HG02588 (cell line): ENCODE measurements around the gene GALK2.

ENCODE experiments used
- ATAC-seq: cut with Tn5 transposase; IDR thresholded peaks from one replicate; pipeline ENCODE4 v1.9.1; 2021; ENCODE audit warnings: mild to moderate bottlenecking, moderate library complexity; ENCODE audit not compliant: unreplicated experiment

Gene GALK2

DNA sequence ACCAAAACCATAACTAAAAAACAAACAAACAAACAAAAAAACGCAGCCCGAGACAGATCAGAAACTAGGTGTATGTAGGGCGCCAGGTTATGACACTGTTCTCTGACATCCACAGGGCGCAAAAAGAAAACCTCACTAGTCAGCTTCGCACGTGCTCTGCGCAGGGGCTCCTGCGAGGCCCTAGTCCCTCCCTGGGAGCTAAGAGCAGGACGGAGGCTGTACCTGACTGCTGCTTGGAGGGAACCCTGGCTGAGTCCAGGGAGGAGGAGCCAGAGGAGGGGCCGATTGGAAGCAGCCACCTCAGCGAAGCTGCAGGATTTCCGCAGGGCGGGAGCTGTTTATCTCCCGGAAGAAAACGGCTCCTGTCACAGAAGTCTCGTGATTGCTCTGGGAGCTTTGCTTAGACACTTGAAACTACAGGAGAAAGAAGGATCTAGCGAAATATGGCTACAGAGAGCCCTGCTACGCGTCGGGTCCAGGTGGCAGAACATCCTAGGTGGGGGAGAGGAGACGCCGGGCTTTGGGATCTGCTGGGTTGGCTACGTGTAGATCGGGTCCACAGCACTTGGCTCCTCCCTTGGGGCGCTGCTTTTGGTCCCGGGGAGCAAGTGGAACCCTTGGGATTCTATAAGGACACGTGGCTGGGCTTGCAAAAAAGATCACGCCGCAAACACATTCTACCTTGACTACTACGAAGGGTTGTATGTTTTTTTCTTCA is at the start of gene GALK2:
Gene GALK2, plus strand, starts transcription at position 368 of the 718 bp plus-strand sequence. Its CDS starts 76 bp downstream, at position 444.
- peak; percentile 98 for ATAC-seq

DNA sequence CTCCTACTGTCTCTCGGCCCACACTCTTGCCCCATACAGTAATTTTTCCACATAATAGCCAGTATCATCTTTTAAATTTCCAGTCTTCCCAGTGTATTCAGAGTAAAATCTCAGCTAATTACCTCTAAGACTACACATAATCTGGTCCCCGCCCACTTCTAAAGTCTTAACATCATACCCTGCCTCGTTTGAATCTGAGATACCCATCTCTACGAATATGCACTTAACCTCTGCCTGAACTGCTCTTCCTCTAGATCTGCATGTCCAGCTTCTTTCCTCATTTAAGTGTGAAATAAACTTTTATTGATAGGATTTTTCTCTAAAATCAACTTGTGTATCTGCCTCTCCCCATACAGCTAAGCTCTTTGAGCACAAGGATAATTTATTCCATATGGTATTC is 49.2 kb upstream of the GALK2 start:
- no peak for ATAC-seq

DNA sequence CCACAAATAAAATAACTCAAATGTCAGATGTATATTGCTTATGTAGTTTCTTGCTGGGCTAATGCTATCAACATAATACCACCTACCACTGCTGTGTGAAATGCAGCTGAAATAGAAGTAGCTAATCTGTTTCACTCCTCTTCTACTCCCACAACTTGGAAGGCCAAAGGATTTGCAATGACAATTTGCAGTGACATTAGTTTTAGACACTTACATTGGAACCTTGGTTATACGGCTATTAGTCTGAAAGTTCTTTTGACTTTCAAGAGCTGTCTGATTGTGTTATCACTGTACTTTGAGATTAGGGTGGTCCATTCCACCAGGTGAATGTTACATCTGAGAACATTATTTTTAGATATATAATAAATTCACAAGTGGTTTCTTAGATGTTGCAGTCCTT is 48.1 kb upstream of the GALK2 start:
- ATAC-seq: no peak

DNA sequence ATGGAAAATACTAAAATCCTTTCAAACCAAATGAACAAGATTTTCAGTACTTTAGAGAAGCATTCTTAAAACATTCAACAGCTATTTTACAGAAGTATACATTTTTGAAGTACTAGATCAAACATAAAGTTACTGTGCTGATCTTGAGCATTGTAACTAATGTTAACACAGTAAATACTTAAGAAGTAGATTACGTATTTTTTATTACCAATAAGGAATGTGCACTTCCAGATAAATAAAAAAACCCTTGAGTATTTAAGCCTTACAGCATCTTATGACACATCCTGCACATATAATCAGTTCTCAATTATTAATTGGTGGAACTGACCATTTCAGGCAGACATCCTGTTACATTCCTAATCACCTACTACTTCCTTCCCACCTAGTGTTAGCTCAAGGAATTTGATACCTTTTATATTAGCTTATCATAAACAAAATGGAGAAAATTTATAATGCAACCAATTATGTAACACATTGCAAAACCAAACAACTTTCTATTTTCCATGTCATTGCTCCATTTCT is 47.4 kb upstream of the GALK2 start:
- ATAC-seq: no peak

DNA sequence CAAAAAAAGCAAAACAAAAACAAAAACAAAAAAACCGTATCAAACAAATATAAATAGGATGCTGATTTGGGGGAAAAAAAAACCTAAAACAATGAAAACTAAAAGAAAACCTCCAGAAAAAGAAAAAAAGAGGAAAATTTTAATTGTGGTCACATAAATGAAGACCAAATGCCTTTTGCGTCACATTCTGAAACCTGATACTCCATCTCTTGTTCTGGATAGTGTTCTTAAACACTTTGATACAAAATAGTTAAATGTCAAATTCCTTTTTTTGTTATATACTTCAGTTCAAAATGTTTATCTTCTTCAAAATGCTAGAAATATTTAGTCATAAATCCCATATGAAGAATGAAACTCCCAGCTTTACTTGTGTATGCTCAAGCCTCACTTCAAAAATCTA is 45.7 kb upstream of the GALK2 start:
- no peak for ATAC-seq

DNA sequence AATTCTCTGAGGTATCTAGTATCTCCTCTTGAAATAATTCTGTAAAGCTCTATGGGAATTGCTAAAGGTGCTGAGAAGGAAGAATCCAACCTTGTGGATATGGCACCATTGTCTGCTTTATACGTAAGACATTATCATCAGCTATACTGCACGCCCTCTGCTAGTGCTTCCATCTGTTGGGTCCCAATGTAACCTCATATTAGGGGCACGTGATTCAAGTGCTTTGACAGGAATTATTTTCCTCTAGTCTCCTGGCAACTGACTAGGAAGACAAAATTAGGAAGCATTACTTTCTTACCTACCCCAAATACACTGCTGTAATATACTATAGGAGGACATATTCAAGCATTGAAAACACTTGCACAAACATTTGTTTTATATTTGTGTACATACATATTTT is 38.6 kb upstream of the GALK2 start:
- no peak for ATAC-seq

DNA sequence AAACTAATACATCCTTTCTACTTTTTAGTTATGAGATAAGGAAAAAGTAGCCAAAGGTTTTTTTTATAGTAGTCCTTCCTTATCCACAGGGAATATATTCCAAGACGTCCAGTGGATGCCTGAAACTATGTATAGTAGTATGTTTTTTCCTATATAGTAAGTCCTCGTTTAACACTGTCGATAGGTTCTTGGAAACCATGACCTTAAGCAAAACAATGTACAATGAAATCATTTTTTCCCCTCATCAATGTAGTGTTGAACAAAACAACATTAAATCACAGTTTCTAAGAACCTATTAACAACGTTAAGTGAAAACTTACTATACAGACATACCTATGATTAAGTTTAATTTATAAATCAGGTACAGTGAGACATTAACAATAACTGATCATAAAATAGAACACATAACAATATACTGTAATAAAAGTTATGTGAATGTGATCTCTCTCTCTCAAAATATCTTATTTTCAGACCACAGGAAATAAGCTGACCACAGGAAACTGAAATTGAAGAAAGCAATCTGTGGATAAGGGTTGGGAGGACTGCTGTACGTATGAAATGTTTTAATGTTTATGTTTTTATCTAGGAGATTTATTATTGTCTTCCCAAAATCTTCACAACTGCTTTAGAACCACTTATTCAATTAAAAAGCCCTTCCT is 35.2 kb upstream of the GALK2 start:
- no peak for ATAC-seq

DNA sequence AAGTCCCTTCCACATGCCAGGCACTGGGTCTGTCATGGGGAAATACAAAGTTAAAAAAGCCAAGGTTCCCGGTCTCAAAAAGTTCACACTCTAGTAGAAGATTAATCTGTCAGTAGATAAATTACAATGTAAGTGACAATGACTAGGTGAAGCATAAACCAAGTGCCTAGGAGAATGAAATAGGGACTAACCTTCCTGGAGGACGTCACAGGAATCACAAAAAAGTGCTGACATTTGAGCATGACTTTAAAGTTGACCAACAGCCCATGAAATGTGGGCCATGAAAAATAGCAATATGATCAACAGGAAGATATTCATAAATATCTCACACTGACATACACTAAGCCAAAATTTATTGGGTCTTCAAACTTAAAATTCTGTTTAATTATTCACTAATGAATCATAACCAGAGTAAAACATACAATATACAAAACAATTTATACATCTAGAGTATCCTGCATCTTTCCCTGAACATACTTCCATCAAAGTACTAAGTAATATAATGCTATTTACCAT is 34.6 kb upstream of the GALK2 start:
- ATAC-seq: no peak

DNA sequence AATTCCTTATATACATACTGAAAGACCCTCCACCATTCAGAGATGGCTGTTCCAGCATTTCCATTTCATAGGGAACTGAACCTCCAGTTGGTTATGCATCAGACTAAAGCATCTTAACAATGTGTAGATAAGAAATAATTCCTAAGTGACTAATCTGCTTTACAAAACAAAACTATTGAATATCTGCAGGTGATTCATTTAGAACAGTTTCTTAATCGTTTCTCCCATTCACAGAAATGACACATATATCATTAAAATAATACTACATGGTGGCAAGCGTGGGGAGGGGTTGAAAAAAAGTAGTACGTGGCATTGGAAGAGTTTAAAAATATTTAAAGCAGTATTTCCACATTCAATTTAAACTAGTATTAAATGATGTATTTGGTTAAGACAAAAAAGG is 34.1 kb upstream of the GALK2 start:
- ATAC-seq: no peak

DNA sequence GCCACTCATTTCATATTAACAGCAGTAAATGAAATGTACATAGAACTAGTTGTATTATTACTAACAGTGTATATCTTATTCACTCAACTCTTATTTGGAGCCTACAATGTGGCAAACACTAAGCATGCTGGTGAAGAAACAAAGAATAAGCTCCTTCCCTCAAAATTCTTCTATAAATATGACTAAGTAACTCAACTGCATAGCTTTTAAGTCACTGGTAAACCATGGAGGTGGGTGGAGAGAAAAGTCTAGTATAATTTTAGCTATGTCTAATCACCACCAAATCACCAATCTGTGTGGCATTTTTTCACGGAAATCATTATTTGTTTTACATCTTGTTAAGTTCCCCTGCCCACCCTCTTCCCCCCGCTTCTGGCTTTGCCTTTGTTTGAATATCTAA is 32.2 kb upstream of the GALK2 start:
- ATAC-seq: no peak

DNA sequence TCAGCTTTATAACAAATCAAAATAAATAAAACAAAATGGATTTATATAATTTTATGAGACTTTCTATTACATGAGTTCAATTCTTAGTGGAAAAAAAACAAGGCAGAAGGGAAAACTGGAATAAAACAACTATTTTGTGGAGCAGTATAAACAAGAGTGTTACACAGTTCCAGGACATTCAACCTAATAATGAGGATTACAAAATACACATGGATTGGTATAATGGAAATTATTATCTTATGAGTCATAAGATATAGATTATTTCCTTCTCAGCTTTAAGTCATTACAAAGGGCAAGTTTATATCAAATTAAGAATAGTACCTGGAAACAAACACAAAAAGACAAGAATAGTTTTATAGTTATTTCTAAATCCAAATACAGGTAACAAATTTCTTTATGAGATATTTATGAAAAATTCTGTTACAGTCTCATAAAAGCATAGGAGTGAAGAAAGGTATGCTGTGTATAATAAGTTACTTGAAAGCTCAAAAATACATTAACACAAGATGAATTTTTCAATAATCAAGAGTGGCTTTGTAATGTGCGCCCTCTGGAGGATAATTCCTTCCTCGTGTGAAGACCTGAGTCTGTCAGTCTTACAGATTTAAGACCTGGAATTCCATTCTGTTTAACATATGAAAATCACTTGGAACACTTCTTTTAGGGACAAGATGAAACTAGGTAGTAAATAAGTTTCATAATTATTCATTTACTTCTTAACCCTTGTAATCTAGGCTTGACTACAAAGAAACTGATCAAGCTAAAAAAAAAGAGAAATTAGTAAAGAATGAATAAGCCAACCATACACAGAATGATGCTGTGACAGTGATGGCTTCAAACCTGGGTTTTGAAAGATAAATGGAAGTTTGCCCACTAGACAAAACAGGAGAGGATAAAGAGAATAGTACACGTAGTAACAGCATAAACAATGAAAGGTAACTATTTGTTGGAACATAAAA is 24.1 kb upstream of the GALK2 start:
- ATAC-seq: no peak

DNA sequence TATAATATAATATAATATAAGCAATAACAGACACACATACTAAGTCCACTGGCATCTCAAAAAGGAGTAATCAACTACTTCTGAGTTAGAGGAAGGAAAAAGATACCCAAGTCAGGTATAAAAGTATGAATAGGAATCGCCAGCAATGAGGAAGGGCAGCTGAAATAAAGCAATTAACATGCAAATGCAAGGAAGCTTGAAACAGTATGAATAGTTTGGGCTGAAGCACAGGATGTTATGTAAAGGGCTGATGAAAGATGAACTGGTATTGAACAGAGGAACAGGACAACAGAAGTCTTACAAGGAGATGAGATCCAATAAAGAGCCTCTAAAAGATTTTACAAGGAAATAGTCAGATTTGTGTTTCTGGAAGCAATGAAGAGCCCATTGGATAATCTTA is 21.7 kb upstream of the GALK2 start:
- no peak for ATAC-seq

DNA sequence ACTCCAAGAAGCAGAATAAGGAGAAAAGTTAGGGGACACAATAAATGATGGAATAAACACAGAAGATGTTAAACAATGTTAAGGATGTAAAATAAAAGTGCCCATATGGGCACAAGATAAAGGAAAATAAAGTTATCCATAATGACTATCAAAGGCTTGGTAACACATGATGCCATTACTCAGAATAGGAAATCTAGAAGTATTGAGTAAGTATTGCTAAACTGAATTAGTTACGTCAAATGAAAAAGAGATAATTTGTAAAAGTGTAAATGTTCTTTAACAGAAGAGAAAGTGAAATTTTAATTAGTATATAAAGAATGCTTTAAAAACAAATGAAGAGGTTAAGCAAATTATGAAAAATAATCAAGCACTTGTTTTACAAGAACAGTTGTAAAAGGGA is 21.3 kb upstream of the GALK2 start:
- no peak for ATAC-seq

DNA sequence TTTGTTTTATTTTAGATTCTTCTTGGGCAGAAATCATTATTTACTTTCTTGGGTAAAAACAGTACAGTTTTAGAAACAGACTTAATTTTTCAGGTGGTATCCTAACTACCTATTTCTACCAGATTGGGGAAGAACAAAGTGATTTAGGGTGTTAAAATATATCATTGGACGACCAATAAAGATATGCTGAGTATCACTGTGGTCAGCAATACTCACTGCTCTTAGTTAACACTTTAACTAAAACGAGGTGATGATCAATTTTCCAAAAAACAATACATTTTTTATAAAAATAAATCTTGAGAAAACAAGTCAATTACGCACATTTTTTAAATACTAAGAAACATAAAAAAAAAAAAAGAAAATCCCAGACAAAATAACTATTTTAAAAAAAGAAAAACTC is 18.2 kb upstream of the GALK2 start:
- no peak for ATAC-seq

DNA sequence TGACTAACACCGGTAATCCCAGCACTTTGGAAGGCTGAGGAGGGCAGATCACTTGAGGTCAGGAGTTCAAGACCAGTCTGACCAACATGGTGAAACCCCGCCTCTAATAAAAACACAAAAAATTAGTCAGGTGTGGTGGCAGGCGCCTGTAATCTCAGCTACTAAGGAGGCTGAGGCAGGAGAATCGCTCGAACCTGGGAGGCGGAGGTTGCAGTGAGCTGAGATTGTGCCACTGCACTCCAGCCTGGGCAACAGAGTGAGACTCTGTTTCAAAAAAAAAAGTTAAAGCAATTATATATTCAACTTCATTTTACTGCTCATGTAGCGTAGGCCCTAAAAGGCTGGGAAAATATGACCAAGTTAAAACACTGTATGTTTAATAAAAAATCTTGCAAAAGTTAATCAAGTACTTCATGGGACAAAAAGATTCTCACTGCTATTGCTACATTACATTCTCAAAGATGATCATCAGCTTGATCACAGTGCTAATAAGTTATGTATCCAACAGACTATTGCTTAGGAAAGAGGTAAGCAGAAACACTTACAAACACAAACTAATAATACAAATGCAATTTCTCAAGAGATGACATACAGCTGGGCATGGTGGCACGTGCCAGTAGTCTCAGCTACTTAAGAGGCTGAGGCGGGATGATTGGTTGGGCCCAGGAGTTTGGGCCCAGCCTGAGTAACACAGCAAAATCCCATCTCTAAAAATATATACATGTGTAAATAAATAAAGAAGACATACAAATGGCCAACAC is 17.3 kb upstream of the GALK2 start:
- no peak for ATAC-seq

DNA sequence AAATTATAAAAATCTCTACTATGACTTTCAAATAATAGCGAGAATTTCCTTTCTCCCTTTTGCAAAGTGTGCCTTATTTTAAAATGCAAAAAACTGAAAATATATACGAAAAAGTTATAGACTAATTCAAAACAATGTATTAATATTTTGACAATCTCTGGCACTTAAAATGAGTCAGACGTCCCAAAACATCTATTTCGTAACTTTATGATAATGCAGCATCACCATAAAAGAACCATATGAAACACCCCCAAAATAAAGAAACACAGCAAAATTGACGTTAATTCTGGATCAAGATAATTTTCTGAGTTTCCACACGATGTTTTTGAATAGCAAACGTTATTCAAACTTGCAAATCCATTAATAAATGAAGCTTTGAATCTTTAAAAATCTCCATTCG is 15.7 kb upstream of the GALK2 start:
- ATAC-seq: no peak

DNA sequence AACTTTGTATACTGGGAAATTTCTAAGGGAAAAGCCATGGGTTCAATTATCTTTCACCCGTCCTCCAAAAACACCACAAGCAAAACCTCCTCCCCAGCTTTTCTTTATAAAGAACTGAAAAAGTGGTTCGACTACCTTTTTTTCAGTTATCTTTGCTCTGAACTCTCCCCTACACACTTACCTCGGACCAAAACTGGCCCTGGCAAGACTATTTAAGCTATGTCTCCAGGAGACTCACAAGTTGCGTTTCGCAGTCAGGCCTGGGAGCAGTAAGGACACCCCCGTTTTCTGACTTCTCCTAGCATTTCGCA is 15.3 kb upstream of the GALK2 start:
- no peak for ATAC-seq

DNA sequence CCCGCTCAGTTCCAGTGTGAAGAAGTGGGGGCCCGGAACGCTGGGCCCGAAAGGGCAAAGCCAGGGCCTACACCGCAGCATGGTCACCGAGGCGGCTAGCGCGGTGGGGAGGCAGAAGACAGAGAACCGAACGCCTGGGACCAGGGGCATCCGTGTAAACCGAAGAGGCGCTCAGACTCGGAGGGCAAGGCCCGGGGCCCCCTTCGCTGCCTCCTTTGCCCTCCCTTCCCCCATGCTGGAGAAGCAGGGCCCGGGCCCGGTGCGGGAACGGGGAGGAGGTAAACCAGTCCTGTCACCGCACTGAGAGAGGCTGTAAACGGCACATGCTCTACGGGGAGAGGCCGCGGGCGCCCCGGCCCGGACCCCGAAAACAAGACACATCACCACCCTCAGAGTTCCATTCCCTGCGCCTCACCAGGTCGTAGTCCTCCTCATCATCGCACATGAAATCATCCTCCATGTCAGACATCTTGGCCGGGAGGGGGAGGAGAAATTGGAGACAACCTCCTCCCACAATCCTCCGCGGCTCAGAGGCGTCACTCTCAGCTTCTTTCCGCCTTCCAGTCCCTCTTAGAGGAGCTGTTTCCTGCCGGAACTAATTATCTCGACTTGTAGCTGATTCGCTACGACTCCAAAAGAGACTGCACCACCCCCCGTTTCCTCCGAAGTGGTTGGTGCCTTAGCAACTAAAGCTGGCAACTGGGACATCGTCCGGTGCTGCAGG is 14.8 kb upstream of the GALK2 start, which contains the start of gene COPS2:
Gene COPS2, minus strand, starts transcription at position 490 of the 724 bp plus-strand sequence. Its CDS starts 21 bp downstream, at position 469.
- ATAC-seq: peak; percentile 91

DNA sequence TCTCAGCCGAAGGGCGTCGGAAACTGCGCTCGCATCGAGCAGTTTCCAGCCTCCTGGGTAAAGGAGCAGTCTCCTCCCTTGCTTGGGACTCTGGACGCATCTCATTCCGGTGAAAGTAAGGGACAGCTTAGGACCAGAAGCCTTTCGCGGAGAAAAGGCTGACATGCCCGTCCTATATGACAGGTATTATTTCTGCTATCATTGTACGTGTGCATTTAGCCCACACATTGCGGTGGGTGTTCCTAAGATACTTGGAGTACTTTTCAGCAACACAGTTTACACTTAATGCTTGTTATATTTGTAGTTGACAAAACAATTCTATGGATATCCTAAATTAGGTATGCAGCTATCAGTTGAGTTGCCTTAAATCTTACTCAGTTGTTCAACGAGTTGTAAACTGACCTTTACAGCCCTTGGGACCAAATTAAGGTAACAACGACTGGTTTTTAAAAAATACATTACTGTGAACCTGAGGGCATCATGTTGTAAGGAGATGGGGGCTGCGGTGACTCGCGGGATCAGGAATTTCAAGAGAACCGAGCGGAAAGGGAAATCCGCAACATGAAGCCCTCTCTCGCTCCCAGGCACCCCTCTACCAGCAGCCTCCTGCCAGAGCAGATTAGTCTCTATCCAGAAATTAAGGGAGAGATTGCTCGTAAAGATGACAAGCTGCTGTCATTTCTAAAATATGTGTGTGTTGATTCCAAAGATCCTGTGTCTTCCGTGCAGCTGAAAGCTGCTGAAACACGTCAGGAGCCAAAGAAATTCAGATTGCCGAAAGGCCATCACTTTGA is 14.0 kb upstream of the GALK2 start:
- ATAC-seq: no peak
